Limb (tissue), 2 donors: ENCODE measurements around the gene USP12.
"Not testable (repeated sequence)": the region's sequence is repeated elsewhere in the genome, so short reads cannot be mapped to it uniquely, and the experiment has no call there.

Experiments
- DNase-seq, 2 donors: peaks; one replicate each; pipeline ENCODE4 v3.0.0-alpha.2; 2016; ENCODE audit errors: extremely low spot score in 2 of 2

Gene USP12

GRCh38 chr13:27151798-27152599, 19.6 kb downstream of the USP12 start:
- DNase-seq: no peak

DNA sequence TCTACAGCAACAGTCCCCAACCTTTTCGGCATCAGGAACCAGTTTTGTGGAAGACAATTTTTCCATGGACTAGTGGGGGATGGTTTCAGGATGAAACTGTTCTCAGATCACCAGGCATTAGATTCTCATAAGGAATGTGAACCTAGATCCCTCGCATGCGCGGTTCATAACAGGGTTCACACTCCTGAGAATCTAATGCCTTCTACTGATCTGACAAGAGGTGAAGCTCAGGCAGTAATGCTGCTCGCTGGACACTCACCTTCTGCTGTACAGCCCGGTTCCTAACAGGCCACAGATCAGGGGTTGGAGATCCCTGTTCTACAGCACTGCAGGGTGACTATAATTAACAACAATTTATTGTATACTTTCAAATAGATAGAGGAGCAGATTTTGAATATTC, 21.9 kb downstream of the USP12 start:
- no peak for DNase-seq

DNA sequence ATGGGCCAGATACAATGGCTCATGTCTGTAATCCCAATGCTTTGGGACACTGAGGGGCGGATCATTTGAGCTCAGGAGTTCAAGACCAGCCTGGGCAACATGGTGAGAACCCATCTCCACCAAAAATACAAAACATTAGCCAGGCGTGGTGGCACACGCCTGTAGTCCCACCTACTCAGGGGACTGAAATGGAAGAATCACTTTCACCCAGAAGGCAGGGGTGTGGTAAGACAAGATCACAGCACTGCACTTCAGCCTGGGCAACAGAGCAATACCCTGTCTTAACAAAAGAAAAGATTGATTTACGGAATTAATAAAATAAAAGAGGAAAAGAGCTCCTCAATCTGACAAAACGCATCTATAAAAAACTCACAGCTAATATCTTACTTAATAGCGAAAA, 22.7 kb downstream of the USP12 start:
- DNase-seq: no peak

DNA sequence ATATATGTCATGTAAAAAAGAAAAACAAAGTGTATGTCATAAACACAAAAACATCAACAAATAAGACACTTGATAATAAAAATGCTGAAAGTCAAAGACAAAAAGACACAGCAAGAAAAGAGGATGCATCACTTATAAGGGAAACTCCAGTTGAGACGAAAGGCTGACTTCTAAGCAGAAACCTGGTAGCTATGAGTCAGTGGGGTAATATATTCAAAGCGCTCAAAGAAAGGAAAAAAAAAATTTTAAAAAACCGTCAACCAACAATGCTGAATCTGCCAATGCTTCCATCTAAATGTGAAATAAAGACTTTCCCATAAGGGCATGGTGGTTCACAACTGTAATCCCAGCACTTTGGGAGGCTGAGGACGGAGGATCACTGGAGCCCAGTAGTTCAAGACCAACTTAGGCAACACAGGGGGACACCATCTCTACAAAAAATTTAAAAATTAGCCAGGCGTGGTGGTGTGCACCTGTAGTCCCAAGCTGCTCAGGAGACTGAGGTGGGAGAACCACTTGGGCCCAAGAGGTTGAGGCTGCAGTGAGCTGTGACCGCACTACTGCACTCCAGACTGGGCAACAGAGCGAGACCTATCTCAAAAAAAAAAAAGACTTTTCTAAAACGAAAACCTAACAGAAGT, 24.0 kb downstream of the USP12 start:
- DNase-seq: no peak

DNA sequence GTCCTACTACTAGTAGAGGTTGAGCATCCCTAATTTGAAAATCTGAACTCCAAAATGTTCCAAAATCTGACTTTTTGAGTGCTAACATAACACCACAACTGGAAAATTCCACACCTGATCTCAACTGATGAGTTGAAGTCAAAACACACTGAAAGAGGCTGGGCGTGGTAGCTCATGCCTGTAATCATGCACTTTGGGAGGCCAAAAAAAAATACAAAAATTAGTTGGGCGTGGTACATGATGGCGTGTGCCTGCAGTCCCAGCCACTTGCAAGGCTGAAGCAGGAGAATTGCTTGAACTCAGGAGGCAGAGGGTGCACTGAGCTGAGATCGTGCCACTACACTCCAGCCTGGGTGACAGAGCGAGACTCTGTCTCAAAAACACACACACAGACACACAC, 29.9 kb downstream of the USP12 start:
- no peak for DNase-seq

DNA sequence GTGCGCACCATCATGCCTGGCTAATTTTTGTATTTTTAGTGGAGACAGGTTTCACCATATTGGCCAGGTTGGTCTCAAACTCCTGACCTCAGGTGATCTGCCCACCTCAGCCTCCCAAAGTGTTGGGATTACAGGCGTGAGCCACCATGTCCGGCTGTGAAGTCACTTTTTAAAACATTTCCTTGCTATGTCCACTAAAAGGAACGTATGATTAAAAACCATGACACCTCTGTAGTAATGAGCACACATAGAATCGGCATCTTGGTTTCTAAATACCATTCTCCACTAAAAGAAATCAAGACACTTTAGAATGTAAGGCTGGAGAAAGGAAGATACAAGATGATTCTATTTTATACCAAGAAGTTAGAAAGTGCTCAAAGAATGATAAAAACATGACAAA, 30.5 kb downstream of the USP12 start:
- not testable (repeated sequence) for DNase-seq

DNA sequence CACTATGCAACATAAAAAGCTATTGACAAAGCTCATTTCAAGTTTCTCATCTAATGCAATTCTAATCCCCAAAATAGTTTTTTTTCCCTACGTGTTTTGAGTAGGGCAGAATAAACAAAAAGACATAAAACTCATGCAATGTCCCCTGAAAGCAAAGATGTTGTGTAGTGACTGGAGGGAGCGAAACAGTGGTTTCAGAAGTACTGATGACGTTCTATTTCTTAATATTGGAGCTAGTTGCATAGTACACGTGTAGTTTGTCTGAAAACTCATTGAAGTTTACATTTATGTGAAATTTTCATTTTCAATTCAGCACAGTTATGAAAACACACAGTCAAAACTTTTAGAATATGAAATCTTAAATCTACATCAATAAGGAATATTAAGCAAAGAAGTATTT, 31.6 kb downstream of the USP12 start:
- DNase-seq: no peak

- DNase-seq: no peak
Measured at GRCh38 chr13:27139565-27139964, 32.0 kb downstream of the USP12 start.

DNA sequence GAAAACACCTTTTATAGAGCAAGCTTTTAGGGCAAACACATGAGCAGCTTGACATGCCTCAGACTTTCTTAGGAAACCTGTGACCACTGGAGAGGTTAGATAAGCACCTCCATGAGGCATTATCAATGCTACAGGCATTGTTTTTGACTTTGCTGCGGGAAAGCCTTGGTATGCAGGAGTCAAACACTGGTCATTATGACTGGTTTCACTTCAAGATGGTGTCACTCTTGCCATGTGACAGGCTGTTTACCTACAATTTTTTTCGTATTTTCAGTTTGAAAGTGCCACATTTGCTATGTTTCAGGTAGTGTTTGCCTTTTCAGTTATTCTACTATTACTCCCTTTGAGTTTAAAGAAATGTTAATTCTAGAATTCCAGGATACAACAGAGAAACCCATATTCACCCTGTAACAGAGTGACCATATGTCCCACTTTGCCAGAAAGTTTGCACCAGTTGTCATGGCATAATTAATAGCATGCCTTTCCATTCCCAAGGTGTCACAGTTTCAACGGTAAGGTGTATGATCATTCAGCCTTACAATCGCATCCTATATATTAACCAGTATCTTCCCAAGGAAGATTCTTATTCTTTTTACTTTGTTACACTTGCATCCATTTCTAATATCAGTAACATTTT, 33.0 kb downstream of the USP12 start:
- no peak for DNase-seq

DNA sequence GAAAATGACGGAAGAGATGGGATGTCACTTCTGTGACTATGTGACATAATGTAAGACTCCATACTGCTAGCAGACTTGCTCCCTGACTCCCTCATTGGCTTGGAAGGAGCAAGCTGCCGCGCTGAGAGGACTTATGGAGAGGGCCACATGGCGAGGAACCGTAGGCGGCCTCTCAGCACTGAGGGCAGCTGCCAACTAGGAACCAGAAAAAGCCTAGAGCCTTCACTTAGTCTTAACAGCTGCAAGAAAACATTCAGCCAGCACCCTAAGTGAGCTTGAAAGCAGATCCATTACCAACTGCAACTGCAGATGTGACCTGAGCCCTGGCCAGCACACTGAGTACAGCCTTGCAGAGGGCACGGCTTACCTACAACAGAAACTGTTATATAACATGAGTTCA, 33.9 kb downstream of the USP12 start:
- DNase-seq: peak; percentile 43 to 65

DNA sequence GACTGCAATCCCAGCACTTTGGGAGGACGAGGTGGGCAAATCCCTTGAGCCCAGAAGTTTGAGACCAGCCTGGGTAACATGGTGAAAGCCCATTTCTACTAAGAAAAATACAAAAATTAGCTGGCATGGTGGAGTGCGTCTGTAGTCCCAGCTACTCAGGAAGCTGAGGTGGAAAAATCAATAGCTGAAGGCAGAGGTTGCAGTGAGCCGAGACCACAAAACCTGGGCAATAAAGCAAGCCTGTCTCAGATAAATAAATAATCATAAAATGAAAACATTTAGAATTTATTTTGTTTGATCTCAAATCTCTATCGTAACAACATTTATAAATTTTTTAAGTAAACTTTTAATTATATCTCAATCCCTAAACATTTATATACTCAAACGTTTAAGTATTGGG, 36.6 kb downstream of the USP12 start:
- DNase-seq: no peak

- no peak for DNase-seq
Measured at GRCh38 chr13:27133889-27134288, 37.7 kb downstream of the USP12 start.

DNA sequence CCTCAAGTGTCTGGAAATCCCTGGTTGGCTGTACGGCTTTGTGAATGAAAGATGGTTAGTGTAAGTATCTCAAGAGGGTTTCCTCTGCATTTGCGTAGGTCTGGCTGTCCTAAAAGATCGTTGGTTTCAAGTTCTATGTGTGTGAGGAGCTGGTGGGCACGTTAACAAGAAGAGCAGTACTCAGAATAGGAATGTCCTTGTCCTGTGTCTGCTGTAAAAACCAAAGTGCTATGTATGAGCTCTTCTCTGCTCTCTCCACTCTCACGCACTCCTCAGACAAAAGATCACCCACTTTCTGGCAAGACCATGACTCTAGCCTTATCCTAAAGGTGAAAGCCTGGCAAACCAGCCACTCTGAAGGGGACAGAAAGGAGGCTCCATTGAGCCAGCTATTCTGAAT, 39.1 kb downstream of the USP12 start:
- DNase-seq: no peak

GRCh38 chr13:27131906-27132305, 39.7 kb downstream of the USP12 start:
- no peak for DNase-seq

DNA sequence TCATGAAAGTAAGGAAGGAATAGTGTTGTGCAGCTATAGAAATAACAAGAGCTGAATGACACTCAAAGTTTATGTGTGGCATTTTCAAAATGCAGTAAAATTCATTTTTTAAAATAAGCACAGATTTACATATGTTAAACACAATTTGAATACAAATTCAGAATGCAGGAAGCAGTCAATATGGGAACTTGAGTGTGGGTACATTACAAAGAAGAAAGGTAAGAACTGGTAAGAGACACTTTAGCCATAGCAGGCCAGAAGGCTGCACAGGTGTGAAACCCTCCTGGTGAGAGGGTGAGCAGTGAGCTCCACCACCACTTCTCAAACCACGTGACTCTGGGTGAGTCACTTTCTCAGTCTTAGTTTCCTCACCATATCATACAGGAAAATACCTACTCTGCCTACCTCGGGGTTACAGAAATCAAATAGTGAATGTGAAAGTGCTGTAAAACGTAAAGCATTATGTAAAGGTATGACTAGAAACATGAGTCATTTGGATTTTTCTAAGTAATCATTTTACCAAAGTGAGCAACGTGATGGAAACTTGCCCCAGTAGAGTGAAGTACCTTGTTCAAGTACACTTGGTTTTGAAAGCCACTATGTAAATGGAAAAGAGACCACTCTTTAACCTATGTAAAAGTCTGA, 40.5 kb downstream of the USP12 start:
- no peak for DNase-seq

GRCh38 chr13:27130223-27130978, 41.2 kb downstream of the USP12 start:
- no peak for DNase-seq

GRCh38 chr13:27128825-27129627, 42.6 kb downstream of the USP12 start:
- DNase-seq: no peak

- no peak for DNase-seq
Measured at GRCh38 chr13:27126859-27127258, 44.8 kb downstream of the USP12 start.

DNA sequence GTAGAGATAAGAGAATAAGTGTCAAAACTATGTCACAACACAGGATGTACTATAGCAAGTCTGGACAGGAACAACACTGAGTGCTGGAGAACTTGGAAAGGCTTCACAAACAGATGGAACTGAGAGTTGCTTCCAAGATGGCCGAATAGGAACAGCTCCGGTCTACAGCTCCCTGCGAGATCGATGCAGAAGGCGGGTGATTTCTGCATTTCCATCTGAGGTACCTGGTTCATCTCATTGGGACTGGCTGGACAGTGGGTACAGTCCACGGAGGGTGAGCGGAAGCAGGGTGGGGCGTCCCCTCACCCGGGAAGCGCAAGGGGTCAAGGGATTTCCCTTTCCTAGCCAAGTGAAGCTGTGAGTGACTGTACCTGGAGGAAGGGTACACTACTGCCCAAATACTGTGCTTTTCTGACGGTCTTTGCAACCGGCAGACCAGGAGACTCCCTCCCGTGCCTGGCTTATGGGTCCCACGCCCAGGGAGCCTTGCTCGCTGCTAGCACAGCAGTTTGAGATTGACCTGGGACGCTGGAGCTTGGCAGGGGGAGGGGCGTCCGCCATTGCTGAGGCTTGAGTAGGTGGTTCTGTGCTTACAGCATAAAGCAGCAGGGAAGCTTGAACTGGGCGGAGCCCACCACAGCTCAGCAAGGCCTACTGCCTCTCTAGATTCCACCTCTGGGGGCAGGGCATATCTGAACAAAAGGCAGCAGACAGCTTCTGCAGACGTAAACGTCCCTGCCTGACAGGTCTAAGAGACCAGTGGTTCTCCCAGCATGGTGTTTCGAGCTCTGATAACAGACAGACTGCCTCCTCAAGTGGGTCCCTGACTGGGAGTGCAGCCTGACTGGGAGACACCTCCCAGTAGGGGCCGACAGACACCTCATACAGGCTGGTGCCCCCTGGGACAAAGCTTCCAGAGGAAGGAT, 46.0 kb downstream of the USP12 start:
- DNase-seq: no peak

- no peak for DNase-seq
Measured at GRCh38 chr13:27124571-27124970, 47.0 kb downstream of the USP12 start.
